ENCODE data around the gene STX17.

DNA sequence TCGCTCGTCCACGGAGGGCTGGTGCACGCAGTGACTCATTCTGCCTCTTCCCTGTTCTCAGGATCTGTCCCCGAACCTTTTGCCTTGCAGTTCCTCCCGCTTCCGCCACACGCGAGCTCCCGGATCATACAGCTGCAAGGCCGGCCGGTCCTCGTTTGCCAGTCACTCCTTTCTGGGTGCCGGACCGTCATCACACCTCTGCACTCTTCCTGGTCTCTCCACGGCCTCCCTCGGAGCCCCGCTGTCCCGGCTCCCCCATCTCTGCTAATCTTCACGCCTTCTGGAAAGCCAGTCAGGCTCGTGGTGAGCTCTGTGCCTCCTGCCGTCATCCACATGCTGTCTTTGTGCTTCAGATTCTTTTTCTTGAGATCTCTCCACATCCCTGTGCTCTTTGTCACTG, 91.8 kb downstream of the STX17 start:
- TF ChIP-seq CTCF (IDR thresholded peaks at IDR 0.05; ENCODE audit: insufficient read depth, low read length, poor library complexity, severe bottlenecking) (no peak), EZH2phosphoT487 (conservative IDR thresholded peaks at IDR 0.05; ENCODE audit: low read length) (no peak)
